ENCODE measurements around the gene GP9. TPM values are rescaled to one million over a fixed set of nuclear protein-coding genes. Genes with fewer than 3 reads are reported as not detected.

The GP9 gene
- total RNA-seq, 5 donors from 2014 or later (not counting 1 experiment from before 2014, with no cell fraction given) = not detected

GRCh38 chr3:129050556-129051295, 9.9 kb upstream of the GP9 start:
- peaks cover 3% of the 10 kb centered on the region for H3K9me3 ChIP-seq
- WGBS (ENCODE audit: insufficient coverage) = 89% methylated on average over 12 of the region's 12 CpGs

GRCh38 chr3:129051871-129052340, 8.7 kb upstream of the GP9 start:
- no peak overlapping the region for H3K4me3 Mint-ChIP-seq
- H3K36me3 Mint-ChIP-seq = no peaks in the 10 kb centered on the region
- CTCF ChIA-PET = interaction anchor here (0.6 to 4.4 kb wide), 15 partner anchors 9 to 225 kb away, joined by 3 to 38 read pairs (median 6); no protein-coding TSS in a partner anchor
- no peak overlapping the region for H3K27ac ChIP-seq (ENCODE audit: low read length)
- H3K27me3 ChIP-seq (replicated peaks in 1 of 2; ENCODE audit: control insufficient read depth in 2 of 2, extremely low read depth in 1 of 2, insufficient read depth in 2 of 2, low read length in 1 of 2) = peaks cover 0 to 8% of the 10 kb centered on the region in 2 experiments
- H3K9me3 Mint-ChIP-seq = peaks cover 5 to 6% (median 5%) of the 10 kb centered on the region in 3 donors
- peaks cover 0 to 5% of the 10 kb centered on the region in 2 experiments for H3K4me1 ChIP-seq (ENCODE audit: control insufficient read depth in 1 of 2, extremely low read depth in 1 of 2, insufficient read depth in 2 of 2, low read length in 2 of 2)
- H3K27ac Mint-ChIP-seq = peak overlapping the region in 1 of 2 donors; percentile 52
- 76% methylated on average over 4 of the region's 5 CpGs for WGBS (ENCODE audit: insufficient coverage)
- H3K36me3 ChIP-seq (ENCODE audit: control insufficient read depth in 2 of 2, extremely low read depth in 1 of 2, insufficient read depth in 1 of 2, low read length in 1 of 2) = no peaks in the 10 kb centered on the region
- H3K27me3 Mint-ChIP-seq = no peaks in the 10 kb centered on the region
- no peak for DNase-seq
- H3K4me1 Mint-ChIP-seq = peaks cover 5 to 11% (median 7%) of the 10 kb centered on the region in 3 donors
- no peak overlapping the region for H3K4me3 ChIP-seq (ENCODE audit: control insufficient read depth in 1 of 2, extremely low read depth in 1 of 2, low read length in 1 of 2)
- POLR2A ChIA-PET = interaction anchor here in 1 of 2 donors (0.5 to 0.6 kb wide), 2 partner anchors 8 to 643 kb away, joined by 3 read pairs; no protein-coding TSS in a partner anchor
- H3K9me3 ChIP-seq = peaks cover 3% of the 10 kb centered on the region
- no peak for ATAC-seq (replicated peaks in 1 of 4)

More at GRCh38 chr3:129050556-129051295, 9.9 kb upstream of the GP9 start:
- Histone ChIP-seq H3K27ac (ENCODE audit: low read length) (no peak overlapping the region), H3K27me3 (replicated peaks in 1 of 2; ENCODE audit: control insufficient read depth in 2 of 2, extremely low read depth in 1 of 2, insufficient read depth in 2 of 2, low read length in 1 of 2) (peaks cover 0 to 16% of the 10 kb centered on the region in 2 experiments), H3K4me1 (ENCODE audit: control insufficient read depth in 1 of 2, extremely low read depth in 1 of 2, insufficient read depth in 2 of 2, low read length in 2 of 2) (peaks cover 0 to 9% of the 10 kb centered on the region in 2 experiments), H3K4me3 (ENCODE audit: control insufficient read depth in 1 of 2, extremely low read depth in 1 of 2, low read length in 1 of 2) (no peak overlapping the region), H3K36me3 (ENCODE audit: control insufficient read depth in 2 of 2, extremely low read depth in 1 of 2, insufficient read depth in 1 of 2, low read length in 1 of 2) (no peaks in the 10 kb centered on the region)
- ChIA-PET POLR2A (no interaction called here), CTCF (interaction anchor here (0.6 to 4.4 kb wide), 9 partner anchors 14 to 195 kb away, joined by 3 to 38 read pairs (median 6); partner anchors contain the start of gene CFAP92 (in 1 of the 2))
- ATAC-seq (replicated peaks in 1 of 4) = no peak
- DNase-seq = no peak
- no peak overlapping the region for H3K27ac Mint-ChIP-seq
- peaks cover 5 to 12% (median 7%) of the 10 kb centered on the region in 3 donors for H3K4me1 Mint-ChIP-seq
- H3K9me3 Mint-ChIP-seq = peaks cover 5 to 6% (median 5%) of the 10 kb centered on the region in 3 donors
- no peaks in the 10 kb centered on the region for H3K27me3 Mint-ChIP-seq
- no peak overlapping the region for H3K4me3 Mint-ChIP-seq
- no peaks in the 10 kb centered on the region for H3K36me3 Mint-ChIP-seq

GRCh38 chr3:129052675-129053074, 7.9 kb upstream of the GP9 start:
- ATAC-seq (replicated peaks in 1 of 4) = no peak
- peaks cover 0 to 5% of the 10 kb centered on the region in 2 experiments for H3K4me1 ChIP-seq (ENCODE audit: control insufficient read depth in 1 of 2, extremely low read depth in 1 of 2, insufficient read depth in 2 of 2, low read length in 2 of 2)
- H3K9me3 ChIP-seq = peaks cover 3% of the 10 kb centered on the region
- DNase-seq = no peak
- H3K36me3 ChIP-seq (ENCODE audit: control insufficient read depth in 2 of 2, extremely low read depth in 1 of 2, insufficient read depth in 1 of 2, low read length in 1 of 2) = no peaks in the 10 kb centered on the region
- H3K4me1 Mint-ChIP-seq = peaks cover 5 to 12% (median 11%) of the 10 kb centered on the region in 3 donors
- POLR2A ChIA-PET = interaction anchor here in 1 of 2 donors (0.5 kb wide), 1 partner anchor 9 kb away, joined by 3 read pairs; no protein-coding TSS in a partner anchor
- H3K4me3 Mint-ChIP-seq = peak overlapping the region in 1 of 3 donors; percentile 47
- no peaks in the 10 kb centered on the region for H3K36me3 Mint-ChIP-seq
- peaks cover 0 to 3% of the 10 kb centered on the region in 2 experiments for H3K27me3 ChIP-seq (replicated peaks in 1 of 2; ENCODE audit: control insufficient read depth in 2 of 2, extremely low read depth in 1 of 2, insufficient read depth in 2 of 2, low read length in 1 of 2)
- CTCF ChIA-PET = interaction anchor here (0.6 to 4.4 kb wide), 18 partner anchors 10 to 197 kb away, joined by 3 to 38 read pairs (median 5); partner anchors contain the start of genes CFAP92 (in 1 of the 2) and COPG1 (in 1 of the 2)
- WGBS (ENCODE audit: insufficient coverage) = 100% methylated on average over 4 of the region's 6 CpGs
- H3K27me3 Mint-ChIP-seq = no peaks in the 10 kb centered on the region
- no peak overlapping the region for H3K4me3 ChIP-seq (ENCODE audit: control insufficient read depth in 1 of 2, extremely low read depth in 1 of 2, low read length in 1 of 2)
- H3K27ac ChIP-seq (ENCODE audit: low read length) = no peak overlapping the region
- H3K27ac Mint-ChIP-seq = no peak overlapping the region
- H3K9me3 Mint-ChIP-seq = peaks cover 5 to 6% (median 5%) of the 10 kb centered on the region in 3 donors

GRCh38 chr3:129054605-129055104, 5.9 kb upstream of the GP9 start:
- Histone ChIP-seq H3K27me3 (replicated peaks in 1 of 2; ENCODE audit: control insufficient read depth in 2 of 2, extremely low read depth in 1 of 2, insufficient read depth in 2 of 2, low read length in 1 of 2) (peaks cover 0 to 3% of the 10 kb centered on the region in 2 experiments), H3K9me3 (no peaks in the 10 kb centered on the region), H3K36me3 (ENCODE audit: control insufficient read depth in 2 of 2, extremely low read depth in 1 of 2, insufficient read depth in 1 of 2, low read length in 1 of 2) (no peaks in the 10 kb centered on the region), H3K4me3 (ENCODE audit: control insufficient read depth in 1 of 2, extremely low read depth in 1 of 2, low read length in 1 of 2) (no peak overlapping the region), H3K27ac (ENCODE audit: low read length) (no peak overlapping the region), H3K4me1 (ENCODE audit: control insufficient read depth in 1 of 2, extremely low read depth in 1 of 2, insufficient read depth in 2 of 2, low read length in 2 of 2) (peaks cover 0 to 10% of the 10 kb centered on the region in 2 experiments)
- Mint-ChIP-seq H3K9me3 (no peaks in the 10 kb centered on the region), H3K4me3 (no peak overlapping the region), H3K4me1 (peaks cover 5 to 21% (median 14%) of the 10 kb centered on the region in 3 donors), H3K36me3 (no peaks in the 10 kb centered on the region), H3K27me3 (no peaks in the 10 kb centered on the region), H3K27ac (no peak overlapping the region)
- ChIA-PET POLR2A (no interaction called here), CTCF (interaction anchor here (0.6 to 4.1 kb wide), 8 partner anchors 13 to 207 kb away, joined by 3 to 38 read pairs (median 5); no protein-coding TSS in a partner anchor)
- DNase-seq (no peak), ATAC-seq (replicated peaks in 1 of 4) (no peak)
- 83% methylated on average over 1 of the region's 3 CpGs for WGBS (ENCODE audit: insufficient coverage)

GRCh38 chr3:129056451-129057173, 4.0 kb upstream of the GP9 start:
- Histone ChIP-seq H3K4me1 (ENCODE audit: control insufficient read depth in 1 of 2, extremely low read depth in 1 of 2, insufficient read depth in 2 of 2, low read length in 2 of 2) (peaks cover 0 to 10% of the 10 kb centered on the region in 2 experiments), H3K9me3 (no peaks in the 10 kb centered on the region), H3K27ac (ENCODE audit: low read length) (no peak overlapping the region), H3K4me3 (ENCODE audit: control insufficient read depth in 1 of 2, extremely low read depth in 1 of 2, low read length in 1 of 2) (no peak overlapping the region), H3K36me3 (ENCODE audit: control insufficient read depth in 2 of 2, extremely low read depth in 1 of 2, insufficient read depth in 1 of 2, low read length in 1 of 2) (no peaks in the 10 kb centered on the region), H3K27me3 (replicated peaks in 1 of 2; ENCODE audit: control insufficient read depth in 2 of 2, extremely low read depth in 1 of 2, insufficient read depth in 2 of 2, low read length in 1 of 2) (peaks cover 0 to 11% of the 10 kb centered on the region in 2 experiments)
- Mint-ChIP-seq H3K4me3 (no peak overlapping the region), H3K27me3 (no peaks in the 10 kb centered on the region), H3K4me1 (peaks cover 5 to 21% (median 14%) of the 10 kb centered on the region in 3 donors), H3K9me3 (no peaks in the 10 kb centered on the region), H3K27ac (no peak overlapping the region), H3K36me3 (no peaks in the 10 kb centered on the region)
- ChIA-PET POLR2A (interaction anchor here in 1 of 2 donors (0.5 kb wide), 1 partner anchor 65 kb away, joined by 3 read pairs; the partner anchor contains the start of gene RAB43), CTCF (interaction anchor here in 1 of 2 donors (1.5 kb wide), 1 partner anchor 12 kb away, joined by 4 read pairs; no protein-coding TSS in a partner anchor)
- ATAC-seq (replicated peaks in 1 of 4) = no peak
- DNase-seq = no peak
- WGBS (ENCODE audit: insufficient coverage) = 83% methylated on average over 8 of the region's 9 CpGs

Data from T-cell (primary cell).